Choroid plexus epithelial cell (primary cell): ENCODE measurements around the gene PHF1.

ENCODE experiments used
- DNase-seq: peaks from one replicate; pipeline ENCODE4 v3.0.0-alpha.2; 2010; ENCODE audit warnings: low read depth
- H3K4me3 ChIP-seq: 2 replicates; pipeline ENCODE4 v1.5.1; 2011; ENCODE audit warnings: low read depth, mild to moderate bottlenecking, control low read depth, low read length, moderate library complexity
- TF ChIP-seq, protein P1 (sequence below): conservative IDR thresholded peaks from 2 replicates; pipeline ENCODE4 v1.5.1; 2011; ENCODE audit warnings: low read depth, mild to moderate bottlenecking, control low read depth, inconsistent platforms, low read length, moderate library complexity

Gene PHF1

DNA sequence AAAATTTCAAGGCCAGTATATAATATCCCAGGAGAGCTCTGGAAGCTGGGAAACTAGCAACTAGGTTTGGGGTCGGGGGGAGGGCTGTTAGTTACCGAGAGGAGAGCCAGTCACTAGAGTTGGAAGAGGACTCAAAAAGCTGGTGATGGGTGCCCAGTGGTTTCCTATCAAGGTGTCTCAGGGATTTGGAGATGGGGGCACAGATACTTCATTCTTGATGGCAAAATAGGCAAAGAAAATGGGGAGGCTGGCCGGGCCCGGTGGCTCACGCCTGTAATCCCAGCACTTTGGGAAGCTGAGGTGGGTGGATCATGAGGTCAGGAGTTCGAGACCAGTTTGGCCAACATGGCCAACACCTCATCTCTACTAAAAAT lies 805 bp downstream of the PHF1 start:
- TF ChIP-seq, protein P1, sequence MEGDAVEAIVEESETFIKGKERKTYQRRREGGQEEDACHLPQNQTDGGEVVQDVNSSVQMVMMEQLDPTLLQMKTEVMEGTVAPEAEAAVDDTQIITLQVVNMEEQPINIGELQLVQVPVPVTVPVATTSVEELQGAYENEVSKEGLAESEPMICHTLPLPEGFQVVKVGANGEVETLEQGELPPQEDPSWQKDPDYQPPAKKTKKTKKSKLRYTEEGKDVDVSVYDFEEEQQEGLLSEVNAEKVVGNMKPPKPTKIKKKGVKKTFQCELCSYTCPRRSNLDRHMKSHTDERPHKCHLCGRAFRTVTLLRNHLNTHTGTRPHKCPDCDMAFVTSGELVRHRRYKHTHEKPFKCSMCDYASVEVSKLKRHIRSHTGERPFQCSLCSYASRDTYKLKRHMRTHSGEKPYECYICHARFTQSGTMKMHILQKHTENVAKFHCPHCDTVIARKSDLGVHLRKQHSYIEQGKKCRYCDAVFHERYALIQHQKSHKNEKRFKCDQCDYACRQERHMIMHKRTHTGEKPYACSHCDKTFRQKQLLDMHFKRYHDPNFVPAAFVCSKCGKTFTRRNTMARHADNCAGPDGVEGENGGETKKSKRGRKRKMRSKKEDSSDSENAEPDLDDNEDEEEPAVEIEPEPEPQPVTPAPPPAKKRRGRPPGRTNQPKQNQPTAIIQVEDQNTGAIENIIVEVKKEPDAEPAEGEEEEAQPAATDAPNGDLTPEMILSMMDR: no peak
- DNase-seq: no peak
- H3K4me3 ChIP-seq: peak overlapping the region; percentile 81

DNA sequence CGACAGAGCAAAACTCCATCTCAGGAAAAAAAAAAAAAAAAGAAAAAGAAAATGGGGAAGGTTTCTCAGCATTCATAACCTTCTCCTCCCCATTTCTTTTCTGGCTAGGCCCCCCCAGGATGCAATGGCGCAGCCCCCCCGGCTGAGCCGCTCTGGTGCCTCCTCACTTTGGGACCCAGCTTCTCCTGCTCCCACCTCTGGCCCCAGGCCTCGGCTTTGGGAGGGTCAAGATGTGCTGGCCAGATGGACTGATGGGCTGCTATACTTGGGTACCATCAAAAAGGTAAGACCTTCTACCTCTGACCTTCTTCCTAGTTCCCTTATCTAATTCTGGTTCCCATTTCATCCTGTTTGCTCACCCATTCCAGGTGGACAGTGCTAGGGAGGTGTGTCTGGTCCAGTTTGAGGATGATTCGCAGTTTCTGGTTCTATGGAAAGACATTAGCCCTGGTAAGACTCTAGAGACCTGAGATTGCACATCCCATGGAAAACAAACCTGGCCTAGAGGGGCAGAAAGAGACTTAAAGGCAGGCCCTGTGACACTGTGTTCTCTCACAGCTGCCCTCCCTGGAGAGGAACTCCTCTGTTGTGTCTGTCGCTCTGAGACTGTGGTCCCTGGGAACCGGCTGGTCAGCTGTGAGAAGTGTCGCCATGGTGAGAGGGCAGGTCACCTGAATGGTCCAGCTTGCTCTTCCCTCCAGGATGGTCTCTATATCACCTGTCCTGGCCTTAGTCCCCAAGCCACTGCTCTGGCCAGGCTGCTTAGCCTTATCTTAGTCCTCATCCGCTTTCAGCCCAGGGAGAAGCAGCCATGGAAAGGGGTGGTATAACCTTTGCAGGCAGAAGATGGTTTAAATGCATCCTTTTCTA lies 1.6 kb downstream of the PHF1 start:
- DNase-seq: no peak
- TF ChIP-seq, protein P1: no peak
- H3K4me3 ChIP-seq: no peak overlapping the region

DNA sequence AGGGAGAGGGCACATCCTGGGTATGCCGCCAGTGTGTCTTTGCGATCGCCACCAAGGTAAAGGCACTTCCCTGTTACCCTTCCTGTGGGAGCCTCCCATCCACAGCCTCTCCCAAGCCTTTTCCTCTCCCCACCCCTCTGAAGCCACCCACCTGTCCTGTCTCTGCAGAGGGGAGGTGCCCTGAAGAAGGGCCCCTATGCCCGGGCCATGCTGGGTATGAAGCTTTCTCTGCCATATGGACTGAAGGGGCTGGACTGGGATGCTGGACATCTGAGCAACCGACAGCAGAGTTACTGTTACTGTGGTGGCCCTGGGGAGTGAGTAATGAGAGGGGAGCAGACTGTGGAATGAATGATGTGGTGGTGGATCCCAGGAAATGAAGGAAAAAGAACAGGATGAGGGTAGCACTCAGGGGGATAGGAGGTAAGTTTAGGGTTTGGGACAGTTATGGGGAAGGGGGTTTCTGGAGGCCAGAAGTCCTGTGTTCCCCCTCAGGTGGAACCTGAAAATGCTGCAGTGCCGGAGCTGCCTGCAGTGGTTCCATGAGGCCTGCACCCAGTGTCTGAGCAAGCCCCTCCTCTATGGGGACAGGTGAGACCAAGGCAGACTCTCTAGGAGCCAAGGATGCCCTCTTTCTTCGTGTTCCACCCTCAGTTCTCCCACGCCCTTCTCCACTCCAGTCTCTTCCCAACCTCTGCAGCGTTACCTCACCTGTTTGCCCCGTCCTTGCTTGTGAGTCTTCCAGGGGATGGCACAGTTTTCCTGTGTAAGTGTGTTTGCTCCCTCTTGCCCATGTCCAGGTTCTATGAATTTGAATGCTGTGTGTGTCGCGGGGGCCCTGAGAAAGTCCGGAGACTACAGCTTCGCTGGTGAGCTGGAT lies 2.7 kb downstream of the PHF1 start:
- DNase-seq: no peak
- no peak overlapping the region for H3K4me3 ChIP-seq
- TF ChIP-seq, protein P1: no peak

DNA sequence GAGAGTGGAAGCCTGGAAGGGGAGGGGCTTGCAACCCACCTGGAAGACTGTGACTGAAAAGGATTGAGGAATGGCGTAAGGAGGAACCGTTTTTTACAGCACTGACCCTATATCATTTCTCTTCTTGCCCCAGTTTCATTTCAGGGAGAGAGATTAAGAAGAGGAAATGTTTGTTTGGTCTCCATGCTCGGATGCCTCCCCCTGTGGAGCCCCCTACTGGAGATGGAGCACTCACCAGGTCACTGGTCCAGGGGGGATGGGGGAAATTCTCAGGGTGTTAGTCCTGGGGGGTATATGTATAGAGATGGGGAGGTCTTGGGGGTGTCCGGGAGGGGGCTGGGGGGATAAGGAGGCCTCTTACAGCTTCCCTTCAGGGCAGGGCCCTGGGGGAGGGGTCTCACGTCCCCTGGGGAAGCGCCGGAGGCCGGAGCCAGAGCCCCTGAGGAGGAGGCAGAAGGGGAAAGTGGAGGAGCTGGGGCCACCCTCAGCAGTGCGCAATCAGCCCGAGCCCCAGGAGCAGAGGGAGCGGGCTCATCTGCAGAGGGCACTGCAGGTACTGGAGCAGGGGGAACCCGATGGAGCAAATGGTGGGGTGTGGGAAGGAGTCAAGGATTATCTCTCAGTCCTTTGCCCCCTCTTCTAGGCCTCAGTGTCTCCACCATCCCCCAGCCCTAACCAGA lies 3.9 kb downstream of the PHF1 start:
- TF ChIP-seq, protein P1: peak; percentile 67
- H3K4me3 ChIP-seq: no peak overlapping the region
- DNase-seq: no peak

DNA sequence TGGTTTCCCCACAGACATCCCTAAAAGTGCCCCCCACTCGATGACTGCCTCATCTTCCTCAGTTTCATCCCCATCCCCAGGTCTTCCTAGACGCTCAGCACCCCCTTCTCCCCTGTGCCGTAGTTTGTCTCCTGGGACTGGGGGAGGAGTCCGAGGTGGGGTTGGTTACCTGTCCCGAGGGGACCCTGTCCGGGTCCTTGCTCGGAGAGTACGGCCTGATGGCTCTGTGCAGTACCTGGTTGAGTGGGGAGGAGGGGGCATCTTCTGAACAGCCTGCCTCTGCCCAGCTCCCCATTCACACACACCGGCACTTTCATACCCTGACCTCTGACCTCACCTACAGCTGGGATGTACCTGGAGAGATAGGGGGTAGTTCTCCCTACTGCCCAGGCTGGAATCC lies 5.0 kb downstream of the PHF1 start:
- DNase-seq: no peak
- TF ChIP-seq, protein P1: no peak
- H3K4me3 ChIP-seq: peak overlapping the region; percentile 69

DNA sequence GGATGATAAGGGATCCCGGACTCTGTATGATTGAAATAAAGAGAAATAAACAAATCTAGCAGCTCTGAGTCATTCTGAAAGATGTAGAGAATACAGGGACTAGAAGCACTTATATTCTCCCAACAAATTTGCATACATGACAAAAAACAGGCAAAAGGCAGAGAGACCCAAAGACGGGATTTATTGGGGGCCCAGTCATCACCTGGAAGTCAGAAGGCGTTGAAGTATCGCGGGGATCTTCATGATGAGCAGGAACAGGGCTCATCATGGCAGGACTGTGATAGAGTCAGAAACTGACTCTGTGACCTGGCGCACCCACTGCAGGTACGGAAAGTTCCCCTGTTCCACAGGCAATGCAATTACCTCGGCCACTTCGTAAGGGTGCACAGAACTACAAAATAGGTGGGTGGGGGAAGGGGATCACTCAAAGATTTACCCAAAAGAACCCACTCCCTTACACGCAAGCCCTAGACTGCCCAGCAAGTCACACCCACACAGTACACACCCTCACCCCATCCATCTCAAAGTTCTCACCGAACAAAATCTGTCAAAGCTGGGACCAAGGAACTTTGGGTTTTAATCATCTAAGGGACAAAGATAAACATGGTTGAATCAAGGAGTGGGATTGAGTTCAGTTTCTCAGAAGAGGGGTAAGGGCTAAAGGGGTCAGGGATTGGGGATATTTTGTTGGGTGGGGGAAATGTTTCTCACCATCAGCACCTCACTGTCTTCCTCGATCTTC lies 5.7 kb downstream of the PHF1 start:
- peak overlapping the region; percentile 69 for H3K4me3 ChIP-seq
- TF ChIP-seq, protein P1: no peak
- no peak for DNase-seq
